Psoas muscle (tissue), 8 donors: ENCODE results near the gene DOK6. TPM values are rescaled to one million over a fixed set of nuclear protein-coding genes. Genes with fewer than 3 reads are reported as not detected.

Experiments
- ATAC-seq, 4 donors: fragments of 200-7000 bp; cut with Tn5 transposase; one replicate each; pipeline ENCODE4 v1.9.1; 2020; ENCODE audit warnings: moderate library complexity in 3 of 4, mild to moderate bottlenecking in 2 of 4
- DNase-seq, 2 donors: peaks; one replicate each; pipeline ENCODE4 v3.0.0-alpha.2; 2020
- H3K27ac ChIP-seq: fragments of 200-600 bp; one replicate; pipeline ENCODE4 v1.8.0; 2022
- H3K27me3 ChIP-seq, 3 donors: fragments of 200-600 bp in 1 of 3; one replicate each; pipeline versions ENCODE4 v1.6.1 to v1.8.0; 2013 to 2022; ENCODE audit warnings: low read length in 2 of 3, mild to moderate bottlenecking in 2 of 3, moderate library complexity in 1 of 3; ENCODE audit not compliant: insufficient read depth in 3 of 3
- H3K36me3 ChIP-seq, 2 donors: fragments of 200-600 bp in 1 of 2; one replicate each; pipeline versions ENCODE4 v1.6.1 to v1.8.0; 2013 to 2022; ENCODE audit warnings: low read depth in 1 of 2, mild to moderate bottlenecking in 1 of 2, moderate library complexity in 1 of 2; ENCODE audit not compliant: insufficient read depth in 1 of 2
- H3K4me1 ChIP-seq: fragments of 200-600 bp; one replicate; pipeline ENCODE4 v1.8.0; 2022
- H3K4me3 ChIP-seq: fragments of 200-600 bp; one replicate; pipeline ENCODE4 v1.8.0; 2022; ENCODE audit warnings: mild to moderate bottlenecking
- H3K9me3 ChIP-seq: fragments of 200-600 bp; one replicate; pipeline ENCODE4 v1.8.0; 2022
- CTCF ChIP-seq: fragments of 200-600 bp; IDR thresholded peaks from one replicate; pipeline ENCODE4 v1.8.0; 2022; ENCODE audit warnings: antibody characterized with exemption
- WGBS, 3 donors: extraction: QIAGEN DNeasy Blood & Tissue Kit; methylation state at CpG; one replicate each; pipeline versions ENCODE4 v1.1.6 to v1.1.7; 2013; 5-methylcytosine and 5-hydroxymethylcytosine counted together
- intact Hi-C, 2 donors: fragments of 100-400 bp; cut with DNase I; formaldehyde crosslinking; loops; one replicate each; pipeline versions ENCODE4 v1.11.0 to v1.14.2; 2022
- polyA plus RNA-seq, 3 donors: library from polyadenylated mRNA; stranded (reverse); fragments of 200-250 nt; gene quantifications; one replicate each; pipeline ENCODE4 v1.2.3, GENCODE V29; 2013
- total RNA-seq, 4 donors: library from RNA; stranded (reverse); fragmentation: NEBNext Ultra II Directional in 2 of 4; extraction: Animal tissue kit (Norgen Biotek cat#: 25700) in 2 of 4; gene quantifications; one replicate each; pipeline versions ENCODE4 v1.2.1 to v1.2.4, GENCODE V29; 2021 to 2023
- donor health status: healthy with polysubstance abuse.
- donor health status: DM: no; HTN: no; CAD: no; lungs with moderate emphysema.
- donor health status: Bipolar disorder and iron deficiency.
- donor health status: healthy.
- donor health status: DM: yes; HTN: yes; CAD: no.
- donor health status: DM: no; HTN: no; CAD: no.
- donor health status: DM: no; HTN: no; CAD: no.
- donor health status: DM: yes; HTN: yes; CAD: no.

The DOK6 gene
- total and polyA plus RNA-seq, 7 donors, result 0.05 to 0.97 (median 0.18) TPM

GRCh38 chr18:69490813-69491212 is 90.1 kb downstream of the DOK6 start:
- Histone ChIP-seq H3K4me1 (no peaks in the 10 kb centered on the region), H3K36me3 (no peaks in the 10 kb centered on the region), H3K27ac (no peak overlapping the region), H3K4me3 (no peak overlapping the region), H3K9me3 (no peaks in the 10 kb centered on the region), H3K27me3 (no peaks in the 10 kb centered on the region)
- no peak for TF ChIP-seq CTCF
- ATAC-seq, result no peak
- DNase-seq, result no peak
- WGBS, 3 donors, result 50 to 72% (median 62%) methylated on average over 4 of the region's 4 CpGs
- intact Hi-C loops, result no loop called here

DNA sequence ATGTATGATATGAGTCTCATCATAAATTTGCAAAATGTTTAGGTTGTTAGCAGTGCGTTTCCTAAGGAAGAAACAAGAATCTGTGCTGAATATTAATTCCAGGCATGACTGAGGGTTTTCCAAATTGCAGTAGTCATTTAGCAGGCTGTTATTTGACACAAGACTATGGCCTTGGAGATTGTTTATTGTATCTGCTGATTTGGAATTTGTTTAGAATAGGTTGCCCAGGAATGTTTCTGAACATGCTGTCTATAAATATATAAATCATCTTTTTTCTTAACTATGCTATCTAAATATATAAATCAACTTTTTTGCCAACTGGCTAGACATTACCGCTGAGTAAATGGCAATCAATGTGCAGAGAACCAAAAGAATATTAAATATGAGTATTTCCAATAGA is 90.9 kb downstream of the DOK6 start:
- no peaks in the 10 kb centered on the region for H3K9me3 ChIP-seq
- TF ChIP-seq CTCF, result no peak
- no peaks in the 10 kb centered on the region for H3K27me3 ChIP-seq
- ATAC-seq, result no peak
- intact Hi-C loops, result no loop called here
- no peaks in the 10 kb centered on the region for H3K4me1 ChIP-seq
- DNase-seq, result no peak
- no peaks in the 10 kb centered on the region for H3K36me3 ChIP-seq
- no peak overlapping the region for H3K27ac ChIP-seq
- no peak overlapping the region for H3K4me3 ChIP-seq
- 68 to 93% (median 69%) methylated on average over 2 of the region's 2 CpGs for WGBS, 3 donors

- Histone ChIP-seq H3K27ac (no peak overlapping the region), H3K9me3 (no peaks in the 10 kb centered on the region), H3K4me1 (no peaks in the 10 kb centered on the region), H3K27me3 (no peaks in the 10 kb centered on the region), H3K36me3 (no peaks in the 10 kb centered on the region), H3K4me3 (no peak overlapping the region)
- intact Hi-C loops, result no loop called here
- WGBS, 3 donors, result 65 to 78% (median 72%) methylated on average over 2 of the region's 2 CpGs
- DNase-seq, result no peak
- no peak for TF ChIP-seq CTCF
- no peak for ATAC-seq
Measured at GRCh38 chr18:69492861-69493260, 92.2 kb downstream of the DOK6 start.

DNA sequence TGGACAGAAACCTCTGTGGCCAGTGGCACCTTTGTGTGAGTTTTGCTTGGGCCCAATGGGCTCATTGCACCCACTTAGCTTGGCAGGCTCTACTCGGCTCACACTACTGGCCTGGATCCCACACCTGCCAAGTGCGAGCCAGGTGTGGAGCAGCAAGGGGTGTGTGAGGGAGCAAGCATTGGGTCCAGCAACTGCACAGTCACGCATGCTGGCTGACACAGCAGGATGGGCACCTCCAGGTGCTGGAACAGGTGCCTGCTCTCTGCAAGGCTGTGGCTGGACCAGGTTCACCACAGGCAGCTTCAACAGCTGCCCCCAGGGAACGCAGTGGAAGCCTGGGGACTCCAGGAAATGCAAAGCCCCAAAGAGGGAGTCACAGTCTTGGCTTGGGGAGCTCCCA is 94.2 kb downstream of the DOK6 start:
- H3K36me3 ChIP-seq, result no peaks in the 10 kb centered on the region
- H3K4me3 ChIP-seq, result no peak overlapping the region
- no peaks in the 10 kb centered on the region for H3K4me1 ChIP-seq
- intact Hi-C loops, result no loop called here
- ATAC-seq (no peak), DNase-seq (no peak)
- H3K27me3 ChIP-seq, result no peaks in the 10 kb centered on the region
- 80 to 84% (median 82%) methylated on average over 4 of the region's 4 CpGs for WGBS, 3 donors
- no peak for TF ChIP-seq CTCF
- no peak overlapping the region for H3K27ac ChIP-seq
- H3K9me3 ChIP-seq, result no peaks in the 10 kb centered on the region

DNA sequence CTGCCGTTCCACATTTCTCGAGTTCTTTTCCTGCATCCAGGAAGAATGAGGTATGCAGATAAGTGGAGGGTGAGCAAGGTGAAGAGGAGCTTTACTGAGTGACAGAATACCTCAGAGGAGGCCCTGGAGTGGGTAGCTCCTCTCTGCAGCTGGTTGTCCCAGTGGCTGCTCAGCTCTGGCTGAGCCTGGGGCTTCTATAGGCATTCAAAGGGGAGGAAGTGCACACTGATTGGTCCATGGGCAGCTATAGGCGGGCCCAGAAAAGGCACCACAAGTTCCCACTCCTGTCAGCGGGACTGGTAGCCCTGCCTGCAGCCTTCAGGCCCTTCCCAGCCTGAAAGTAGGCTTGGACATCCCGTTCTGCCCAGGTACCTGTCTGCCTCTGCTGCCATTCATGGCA is 94.7 kb downstream of the DOK6 start:
- ATAC-seq (no peak), DNase-seq (no peak)
- WGBS, 3 donors, result 74 to 92% (median 81%) methylated on average over 5 of the region's 5 CpGs
- no peak for TF ChIP-seq CTCF
- no peaks in the 10 kb centered on the region for H3K36me3 ChIP-seq
- H3K9me3 ChIP-seq, result no peaks in the 10 kb centered on the region
- intact Hi-C loops, result no loop called here
- peaks cover 0 to 3% (median 0%) of the 10 kb centered on the region in 3 donors for H3K27me3 ChIP-seq
- H3K4me1 ChIP-seq, result no peaks in the 10 kb centered on the region
- H3K4me3 ChIP-seq, result no peak overlapping the region
- no peak overlapping the region for H3K27ac ChIP-seq
